Measurements from ENCODE around the gene PPFIA4. TPM values are rescaled to one million over a fixed set of nuclear protein-coding genes. Genes with fewer than 3 reads are reported as not detected.

PPFIA4 gene
- total RNA-seq, 2 experiments from 2014 or later: 51.2 to 56.4 TPM

GRCh38 chr1:203126866-203127665 is 100.8 kb downstream of the PPFIA4 start:
- peaks cover 47% of the 10 kb centered on the region for H3K27me3 Mint-ChIP-seq
- no peaks in the 10 kb centered on the region for H3K9me3 Mint-ChIP-seq (ENCODE audit: low read depth)
- H3K27ac Mint-ChIP-seq: no peak overlapping the region
- DNase-seq: no peak
- no peak for ATAC-seq
- intact Hi-C loops (cut with DNase I, micrococcal nuclease): no loop called here
- peaks cover 9% of the 10 kb centered on the region for H3K4me1 Mint-ChIP-seq
- ChIA-PET POLR2A (no interaction called here), CTCF (interaction anchor here (0.8 to 2.2 kb wide), 8 partner anchors 9 to 97 kb away, joined by 3 to 8 read pairs (median 4); no protein-coding TSS in a partner anchor)
- no peak overlapping the region for H3K4me3 Mint-ChIP-seq
- no peaks in the 10 kb centered on the region for H3K36me3 Mint-ChIP-seq (ENCODE audit: low read depth)

GRCh38 chr1:203127666-203128430 is 101.6 kb downstream of the PPFIA4 start, which contains the start of gene ADORA1:
ADORA1 (plus strand) TSS chr1:203127726; CDS start chr1:203128842, 1,116 bp downstream.
- peaks cover 45% of the 10 kb centered on the region for H3K27me3 Mint-ChIP-seq
- H3K36me3 Mint-ChIP-seq (ENCODE audit: low read depth): no peaks in the 10 kb centered on the region
- ChIA-PET CTCF (interaction anchor here (0.8 to 2.2 kb wide), 9 partner anchors 10 to 98 kb away, joined by 3 to 8 read pairs (median 4); no protein-coding TSS in a partner anchor), POLR2A (no interaction called here)
- no peak within 1 kb of the TSS for H3K4me3 Mint-ChIP-seq
- H3K4me1 Mint-ChIP-seq: peaks cover 9% of the 10 kb centered on the region
- no peaks in the 10 kb centered on the region for H3K9me3 Mint-ChIP-seq (ENCODE audit: low read depth)
- peak; percentile 53 for ATAC-seq
- intact Hi-C loops (cut with DNase I, micrococcal nuclease): no loop called here
- DNase-seq: peak; percentile 26
- no peak within 1 kb of the TSS for H3K27ac Mint-ChIP-seq

- H3K4me3 Mint-ChIP-seq: no peak overlapping the region
- peaks cover 9% of the 10 kb centered on the region for H3K4me1 Mint-ChIP-seq
- no peaks in the 10 kb centered on the region for H3K36me3 Mint-ChIP-seq (ENCODE audit: low read depth)
- ATAC-seq (peak; percentile 19), DNase-seq (no peak)
- peaks cover 45% of the 10 kb centered on the region for H3K27me3 Mint-ChIP-seq
- ChIA-PET CTCF (interaction anchor here (1.2 to 2.0 kb wide), 3 partner anchors 10 to 89 kb away, joined by 4 to 8 read pairs (median 8); no protein-coding TSS in a partner anchor), POLR2A (no interaction called here)
- no peaks in the 10 kb centered on the region for H3K9me3 Mint-ChIP-seq (ENCODE audit: low read depth)
- H3K27ac Mint-ChIP-seq: no peak overlapping the region
- intact Hi-C loops (cut with DNase I, micrococcal nuclease): no loop called here
Observed at GRCh38 chr1:203128431-203128715, 102.1 kb downstream of the PPFIA4 start.

Other genes starting within 250 kb of the PPFIA4 start
- 10 to 100 TPM; 34.6 to 45.9 TPM for gene KDM5B, start 218.1 kb upstream of the PPFIA4 start, total RNA-seq
- 1 to 10 TPM in 1 of 2 experiments, under 1 TPM in 1; 0.59 to 2.2 TPM for gene PCAT6, start 215.5 kb upstream of the PPFIA4 start, total RNA-seq
- 1 to 10 TPM; 6.8 to 7.4 TPM for gene RABIF, start 137.3 kb upstream of the PPFIA4 start, total RNA-seq
- 10 to 100 TPM; 32.1 to 39.1 TPM for gene KLHL12, start 99.3 kb upstream of the PPFIA4 start, total RNA-seq
- gene ADIPOR1, start 68.2 kb upstream of the PPFIA4 start, total RNA-seq: 10 to 100 TPM; 65.4 to 85.1 TPM
- 10 to 100 TPM; 15.4 to 19.0 TPM for gene CYB5R1, start 59.2 kb upstream of the PPFIA4 start, total RNA-seq
- 10 to 100 TPM; 68.6 to 71.0 TPM for gene TMEM183A, start 19.1 kb upstream of the PPFIA4 start, total RNA-seq
- not detected for gene MYOG, start 59.5 kb downstream of the PPFIA4 start, total RNA-seq
- not detected for gene ADORA1, start 101.2 kb downstream of the PPFIA4 start, total RNA-seq
- not detected for gene MYBPH, start 149.3 kb downstream of the PPFIA4 start, total RNA-seq
- gene CHI3L1, start 160.2 kb downstream of the PPFIA4 start, total RNA-seq: under 1 TPM; 0.09 to 0.18 TPM
- under 1 TPM; 0.63 to 0.80 TPM for gene CHIT1, start 203.2 kb downstream of the PPFIA4 start, total RNA-seq